CD8-positive, alpha-beta memory T cell (primary cell): ENCODE results near the gene CEP41. TPM values are rescaled to one million over a fixed set of nuclear protein-coding genes. Genes with fewer than 3 reads are reported as not detected.

Experiments used
- CTCF ChIA-PET: fragments of 350-600 bp; sonication (Branson Sonifier 250); formaldehyde crosslinking; loops from one replicate; lab custom pipeline; 2021; ENCODE audit warnings: antibody characterized with exemption; lab: Charles Lee
- POLR2A ChIA-PET: fragments of 350-600 bp; sonication (Branson Sonifier 250); formaldehyde crosslinking; loops from one replicate; lab custom pipeline; 2021; ENCODE audit warnings: antibody characterized with exemption; lab: Charles Lee
- DNase-seq, 5 donors: peaks; one replicate each; pipeline versions ENCODE4 v3.0.0 to v3.0.0-alpha.2; 2020 to 2022; ENCODE audit warnings: mixed read lengths in 1 of 5
- H3K27ac ChIP-seq: one replicate; pipeline ENCODE4 v1.7.0; 2013; ENCODE audit warnings: low read depth, mild to moderate bottlenecking, low read length, moderate library complexity
- H3K27me3 ChIP-seq: 2 replicates; pipeline ENCODE4 v1.7.0; 2013; ENCODE audit warnings: low read length, mild to moderate bottlenecking; ENCODE audit not compliant: insufficient read depth, poor library complexity, severe bottlenecking
- H3K36me3 ChIP-seq: 2 replicates; pipeline ENCODE4 v1.7.0; 2013; ENCODE audit warnings: mild to moderate bottlenecking, low read length, moderate library complexity; ENCODE audit not compliant: insufficient read depth
- H3K4me1 ChIP-seq: 2 replicates; pipeline ENCODE4 v1.7.0; 2013; ENCODE audit warnings: mild to moderate bottlenecking, low read length, moderate library complexity; ENCODE audit not compliant: insufficient read depth
- H3K4me3 ChIP-seq: 2 replicates; pipeline ENCODE4 v1.7.0; 2013; ENCODE audit warnings: mild to moderate bottlenecking, low read length
- H3K9me3 ChIP-seq: 2 replicates; pipeline ENCODE4 v1.7.0; 2013; ENCODE audit warnings: mild to moderate bottlenecking, low read length
- H3K27ac Mint-ChIP-seq, 8 donors: one replicate each; pipeline ENCODE4 v1.8.0; 2020 to 2021; ENCODE audit warnings: mixed read lengths in 8 of 8, mild to moderate bottlenecking in 6 of 8, inconsistent platforms in 3 of 8, moderate library complexity in 3 of 8
- H3K27me3 Mint-ChIP-seq, 2 donors: one replicate each; pipeline ENCODE4 v1.8.0; 2020 to 2021; ENCODE audit warnings: mixed read lengths in 2 of 2, mild to moderate bottlenecking in 1 of 2, moderate library complexity in 1 of 2
- H3K36me3 Mint-ChIP-seq, 3 donors: one replicate each; pipeline ENCODE4 v1.8.0; 2020 to 2021; ENCODE audit warnings: mixed read lengths in 3 of 3, inconsistent platforms in 1 of 3, mild to moderate bottlenecking in 1 of 3
- H3K4me1 Mint-ChIP-seq, 3 donors: one replicate each; pipeline ENCODE4 v1.8.0; 2020 to 2021; ENCODE audit warnings: mixed read lengths in 3 of 3, inconsistent platforms in 1 of 3, mild to moderate bottlenecking in 1 of 3
- H3K4me3 Mint-ChIP-seq, 7 donors: one replicate each; pipeline ENCODE4 v1.8.0; 2020 to 2021; ENCODE audit warnings: mixed read lengths in 7 of 7, mild to moderate bottlenecking in 6 of 7, moderate library complexity in 4 of 7, inconsistent platforms in 2 of 7
- H3K9me3 Mint-ChIP-seq, 5 donors: one replicate each; pipeline ENCODE4 v1.8.0; 2020 to 2022; ENCODE audit warnings: mixed read lengths in 5 of 5, mild to moderate bottlenecking in 3 of 5, moderate library complexity in 2 of 5, inconsistent platforms in 1 of 5
- polyA plus RNA-seq: library from polyadenylated mRNA; unstranded; fragments of 300-500 nt; fragmentation: Illumina TruSeq; gene quantifications from one replicate; pipeline ENCODE4 v1.2.3, GENCODE V29; 2021
- total RNA-seq, 2 experiments: library from RNA; stranded (reverse); gene quantifications; one replicate each; pipeline ENCODE4 v1.2.3, GENCODE V29; 2021

Gene CEP41
- total and polyA plus RNA-seq, 3 experiments from 2014 or later: 16.6 to 23.6 (median 18.8) TPM

DNA sequence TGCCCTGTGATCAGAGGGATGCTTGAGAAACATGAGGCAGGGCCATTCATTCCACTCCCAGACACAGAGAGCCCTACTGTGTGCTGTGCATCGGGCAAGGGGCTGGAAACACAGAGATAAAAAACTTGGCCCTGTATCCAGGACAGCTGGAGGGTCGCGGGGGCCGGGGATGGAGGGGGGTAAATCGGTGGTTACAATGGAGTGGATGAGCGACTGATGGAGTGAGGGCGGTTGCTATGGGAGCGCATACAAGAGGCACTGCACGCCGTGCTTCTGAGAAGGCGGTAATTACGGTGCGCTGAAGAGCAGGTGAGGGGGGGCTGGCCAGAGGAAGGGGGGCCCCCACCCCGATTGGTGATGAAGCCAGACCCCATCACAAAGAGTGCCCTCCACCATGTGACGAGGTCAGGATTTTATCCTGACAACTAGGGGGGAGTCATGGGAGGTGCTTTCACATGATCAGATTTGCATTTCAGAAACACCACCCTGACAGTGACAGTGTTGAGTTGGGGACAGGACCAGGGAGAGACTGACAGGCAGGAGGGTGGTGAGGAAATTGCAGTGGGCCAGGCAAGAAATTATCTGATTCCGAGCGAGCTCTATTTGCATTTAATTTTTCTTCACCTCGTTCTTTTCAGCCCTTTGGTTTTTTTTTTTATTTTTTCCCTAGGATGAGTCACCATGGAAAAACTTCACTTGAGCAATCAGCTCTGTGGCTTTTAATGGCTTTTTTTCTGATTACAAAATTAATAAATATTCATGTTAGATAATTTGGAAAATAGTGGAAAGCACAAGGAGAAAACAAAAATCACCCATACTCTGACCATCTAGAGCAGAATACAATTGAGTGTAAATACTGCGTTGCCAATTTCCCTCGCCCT, 88.4 kb downstream of the CEP41 start:
- no peaks in the 10 kb centered on the region for H3K9me3 Mint-ChIP-seq
- CTCF ChIA-PET: no interaction called here
- Histone ChIP-seq H3K4me3 (no peak overlapping the region), H3K9me3 (no peaks in the 10 kb centered on the region), H3K27me3 (peaks cover 3% of the 10 kb centered on the region), H3K27ac (no peak overlapping the region), H3K4me1 (no peaks in the 10 kb centered on the region), H3K36me3 (no peaks in the 10 kb centered on the region)
- H3K4me3 Mint-ChIP-seq: no peak overlapping the region
- POLR2A ChIA-PET: interaction anchor here (0.7 kb wide), 1 partner anchor 30 kb away, joined by 4 read pairs; no protein-coding TSS in a partner anchor
- peaks cover 8 to 36% of the 10 kb centered on the region in 2 donors for H3K27me3 Mint-ChIP-seq
- H3K27ac Mint-ChIP-seq: no peak overlapping the region
- no peak for DNase-seq
- no peaks in the 10 kb centered on the region for H3K36me3 Mint-ChIP-seq
- H3K4me1 Mint-ChIP-seq: peaks cover 4 to 18% (median 4%) of the 10 kb centered on the region in 3 donors

DNA sequence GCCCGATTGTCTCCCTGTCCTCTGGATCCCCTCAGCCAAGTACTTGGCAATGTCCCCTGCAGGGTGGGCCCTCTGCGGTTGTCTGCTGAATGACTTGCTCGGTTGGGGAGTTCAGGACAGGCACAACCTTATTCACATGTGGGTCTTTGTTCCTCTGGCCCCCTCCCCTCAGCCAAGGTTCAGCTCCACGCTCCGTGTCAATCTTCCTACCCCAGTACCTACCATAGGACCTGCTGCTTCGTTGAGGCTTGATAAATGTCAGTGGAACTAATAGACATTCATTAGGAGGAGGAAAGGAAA, 89.1 kb downstream of the CEP41 start:
- Mint-ChIP-seq H3K36me3 (no peaks in the 10 kb centered on the region), H3K4me3 (no peak overlapping the region)
- H3K27ac ChIP-seq: no peak overlapping the region

DNA sequence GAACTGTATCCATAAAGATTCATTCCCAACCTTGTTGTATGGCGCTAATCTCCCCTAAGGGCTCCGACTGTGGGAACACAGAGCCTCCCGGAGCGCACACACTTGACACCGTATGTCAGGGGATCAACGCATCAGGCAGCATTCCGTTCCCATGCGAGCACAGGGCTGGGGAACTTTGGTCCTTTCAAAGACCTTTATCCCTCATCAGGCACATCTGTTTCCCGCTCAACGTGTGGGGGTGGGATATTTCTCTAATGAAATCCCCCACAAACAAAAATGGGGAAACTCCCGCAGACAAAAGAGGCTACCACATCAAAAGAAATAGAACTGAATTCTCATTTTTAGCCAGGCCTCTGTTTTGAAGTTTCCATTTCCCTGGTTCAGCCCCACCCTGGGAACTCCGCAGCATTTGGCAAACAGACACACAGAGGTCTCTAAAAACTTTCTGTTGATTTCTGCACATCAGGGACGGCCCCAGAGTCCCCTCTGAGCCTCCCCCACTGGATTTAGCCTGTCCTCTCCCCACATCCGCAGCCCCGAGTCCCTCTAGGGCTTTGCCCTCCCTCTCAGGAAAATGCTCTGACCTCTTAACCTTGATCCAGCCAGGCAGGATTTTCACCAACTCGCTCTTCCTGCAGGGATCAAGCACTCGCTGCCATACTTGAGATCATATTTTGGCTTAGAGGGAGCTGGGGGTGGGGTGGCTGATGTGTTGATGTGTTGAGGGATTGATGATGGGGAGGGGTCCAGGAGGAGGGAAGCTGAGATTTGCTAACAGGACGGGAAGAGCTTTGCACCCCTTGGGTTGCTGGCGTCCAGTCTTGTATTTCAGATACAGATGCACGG, 89.6 kb downstream of the CEP41 start:
- Mint-ChIP-seq H3K4me1 (peaks cover 4 to 18% (median 4%) of the 10 kb centered on the region in 3 donors), H3K9me3 (no peaks in the 10 kb centered on the region), H3K27ac (no peak overlapping the region), H3K4me3 (no peak overlapping the region), H3K36me3 (no peaks in the 10 kb centered on the region), H3K27me3 (peaks cover 8 to 36% of the 10 kb centered on the region in 2 donors)
- ChIA-PET POLR2A (no interaction called here), CTCF (no interaction called here)
- Histone ChIP-seq H3K27ac (no peak overlapping the region), H3K4me1 (no peaks in the 10 kb centered on the region), H3K4me3 (no peak overlapping the region), H3K27me3 (peaks cover 3% of the 10 kb centered on the region), H3K9me3 (no peaks in the 10 kb centered on the region), H3K36me3 (no peaks in the 10 kb centered on the region)
- DNase-seq: no peak

More for the DNA sequence above, 89.1 kb downstream of the CEP41 start:
- Mint-ChIP-seq H3K9me3 (no peaks in the 10 kb centered on the region), H3K4me1 (peaks cover 4 to 18% (median 4%) of the 10 kb centered on the region in 3 donors), H3K27ac (no peak overlapping the region), H3K27me3 (peaks cover 8 to 36% of the 10 kb centered on the region in 2 donors)
- no peaks in the 10 kb centered on the region for H3K36me3 ChIP-seq
- no peaks in the 10 kb centered on the region for H3K4me1 ChIP-seq
- H3K4me3 ChIP-seq: no peak overlapping the region
- ChIA-PET POLR2A (no interaction called here), CTCF (no interaction called here)
- no peak for DNase-seq
- H3K27me3 ChIP-seq: peaks cover 3% of the 10 kb centered on the region
- no peaks in the 10 kb centered on the region for H3K9me3 ChIP-seq

DNA sequence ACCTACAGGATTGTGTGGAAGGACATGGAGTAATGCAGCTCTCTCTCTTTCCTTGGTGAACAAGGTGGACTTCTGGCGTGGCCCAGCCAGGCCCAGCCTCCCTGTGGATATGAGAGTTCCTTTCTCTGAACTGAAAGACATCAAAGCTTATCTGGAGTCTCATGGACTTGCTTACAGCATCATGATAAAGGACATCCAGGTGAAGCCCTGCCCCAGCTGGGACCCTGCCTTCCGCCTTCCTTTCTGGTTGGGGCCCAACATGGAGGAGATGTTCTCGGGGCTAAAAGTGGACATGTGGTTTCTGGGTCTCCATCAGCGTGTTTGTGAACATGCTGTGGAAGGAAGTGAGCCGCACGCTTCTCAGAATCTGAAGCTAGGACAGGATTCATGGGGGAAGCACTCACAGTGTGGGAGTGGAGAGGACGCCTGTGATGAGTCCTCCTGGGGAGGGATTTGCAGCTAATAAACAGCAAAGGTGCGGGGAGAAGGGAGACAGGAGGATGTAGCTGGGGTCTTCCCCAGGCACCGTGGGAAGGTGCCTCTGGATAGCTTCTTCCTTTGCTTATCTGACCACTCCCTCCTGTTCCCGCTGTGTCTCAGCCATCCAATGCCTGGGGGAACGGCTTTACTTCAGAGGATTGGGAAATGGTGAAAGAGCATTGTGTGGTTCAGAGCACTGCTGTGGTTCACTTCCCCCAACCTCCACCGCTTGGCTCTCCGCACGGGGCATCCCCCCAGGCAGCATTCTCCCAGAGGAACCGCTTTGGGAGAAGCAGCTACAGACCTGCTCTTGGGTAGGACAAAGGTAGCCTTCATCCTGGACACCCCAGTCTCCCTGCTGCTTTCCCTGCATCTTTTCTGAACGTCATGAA, 90.7 kb downstream of the CEP41 start:
- H3K27ac ChIP-seq: no peak overlapping the region
- H3K9me3 ChIP-seq: no peaks in the 10 kb centered on the region
- CTCF ChIA-PET: no interaction called here
- no peak overlapping the region for H3K27ac Mint-ChIP-seq
- no peak for DNase-seq
- peaks cover 4 to 18% (median 4%) of the 10 kb centered on the region in 3 donors for H3K4me1 Mint-ChIP-seq
- H3K4me3 ChIP-seq: no peak overlapping the region
- H3K36me3 ChIP-seq: no peaks in the 10 kb centered on the region
- peaks cover 8 to 36% of the 10 kb centered on the region in 2 donors for H3K27me3 Mint-ChIP-seq
- H3K27me3 ChIP-seq: peaks cover 3% of the 10 kb centered on the region
- no peaks in the 10 kb centered on the region for H3K9me3 Mint-ChIP-seq
- H3K4me1 ChIP-seq: no peaks in the 10 kb centered on the region
- no peaks in the 10 kb centered on the region for H3K36me3 Mint-ChIP-seq
- no peak overlapping the region for H3K4me3 Mint-ChIP-seq
- POLR2A ChIA-PET: no interaction called here

DNA sequence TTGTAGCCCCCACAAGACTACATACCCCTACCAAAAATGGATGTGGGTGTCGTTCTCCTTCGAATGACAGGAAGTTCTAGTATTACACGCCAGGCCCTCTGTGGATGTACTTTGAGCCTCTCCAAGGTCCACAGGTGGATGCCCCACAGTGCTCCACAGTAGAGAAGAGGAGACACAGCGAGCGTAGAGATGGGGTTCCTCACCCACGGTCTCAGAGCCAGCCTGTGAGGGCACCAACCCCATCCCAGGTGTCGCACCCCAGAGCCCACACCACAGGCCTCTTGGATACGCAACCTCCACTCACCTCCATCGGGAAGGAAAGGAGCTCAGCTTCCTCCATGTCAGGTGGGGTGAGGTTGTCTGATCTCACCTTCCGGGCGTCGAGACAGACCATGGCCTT, 93.9 kb downstream of the CEP41 start:
- H3K4me3 Mint-ChIP-seq: no peak overlapping the region
- H3K4me1 Mint-ChIP-seq: peaks cover 3 to 16% (median 4%) of the 10 kb centered on the region in 3 donors
- no peaks in the 10 kb centered on the region for H3K4me1 ChIP-seq
- CTCF ChIA-PET: no interaction called here
- H3K9me3 ChIP-seq: no peaks in the 10 kb centered on the region
- no peaks in the 10 kb centered on the region for H3K9me3 Mint-ChIP-seq
- no peaks in the 10 kb centered on the region for H3K36me3 ChIP-seq
- H3K27ac ChIP-seq: no peak overlapping the region
- peaks cover 2 to 36% of the 10 kb centered on the region in 2 donors for H3K27me3 Mint-ChIP-seq
- DNase-seq: no peak
- no peak overlapping the region for H3K27ac Mint-ChIP-seq
- no peak overlapping the region for H3K4me3 ChIP-seq
- no peaks in the 10 kb centered on the region for H3K36me3 Mint-ChIP-seq
- H3K27me3 ChIP-seq: peaks cover 3% of the 10 kb centered on the region
- POLR2A ChIA-PET: no interaction called here

GRCh38 chr7:130346177-130346905, 94.5 kb downstream of the CEP41 start:
- no peaks in the 10 kb centered on the region for H3K9me3 Mint-ChIP-seq
- Histone ChIP-seq H3K27ac (no peak overlapping the region), H3K27me3 (no peaks in the 10 kb centered on the region), H3K4me1 (no peaks in the 10 kb centered on the region), H3K36me3 (no peaks in the 10 kb centered on the region), H3K4me3 (no peak overlapping the region), H3K9me3 (no peaks in the 10 kb centered on the region)
- no peak for DNase-seq
- ChIA-PET POLR2A (no interaction called here), CTCF (no interaction called here)
- H3K36me3 Mint-ChIP-seq: no peaks in the 10 kb centered on the region
- H3K27me3 Mint-ChIP-seq: peaks cover 2 to 30% of the 10 kb centered on the region in 2 donors
- no peak overlapping the region for H3K4me3 Mint-ChIP-seq
- no peak overlapping the region for H3K27ac Mint-ChIP-seq
- H3K4me1 Mint-ChIP-seq: peaks cover 1 to 10% (median 4%) of the 10 kb centered on the region in 3 donors

- H3K4me1 Mint-ChIP-seq: peaks cover 0 to 4% (median 2%) of the 10 kb centered on the region in 3 donors
- H3K4me1 ChIP-seq: no peaks in the 10 kb centered on the region
- H3K27ac ChIP-seq: no peak overlapping the region
- CTCF ChIA-PET: no interaction called here
- POLR2A ChIA-PET: no interaction called here
- no peaks in the 10 kb centered on the region for H3K9me3 ChIP-seq
- H3K27me3 Mint-ChIP-seq: peaks cover 2 to 26% of the 10 kb centered on the region in 2 donors
- no peaks in the 10 kb centered on the region for H3K27me3 ChIP-seq
- no peak overlapping the region for H3K27ac Mint-ChIP-seq
- no peaks in the 10 kb centered on the region for H3K36me3 Mint-ChIP-seq
- no peak overlapping the region for H3K4me3 Mint-ChIP-seq
- no peak overlapping the region for H3K4me3 ChIP-seq
- no peaks in the 10 kb centered on the region for H3K36me3 ChIP-seq
- DNase-seq: no peak
- H3K9me3 Mint-ChIP-seq: no peaks in the 10 kb centered on the region
These were observed 95.1 kb downstream of the CEP41 start for GRCh38 chr7:130345725-130346124.
